CD14-positive monocyte (primary cell): ENCODE results near the gene LRRC4B. TPM values are rescaled to one million over a fixed set of nuclear protein-coding genes. Genes with fewer than 3 reads are reported as not detected.
A peak's percentile ranks its signal among the peaks of the same experiment; 100 is the strongest.
"Not testable (repeated sequence)": the region's sequence is repeated elsewhere in the genome, so short reads cannot be mapped to it uniquely, and the experiment has no call there.

ENCODE experiments used
- DNase-seq, 3 donors: peaks; one replicate each; pipeline ENCODE4 v3.0.0-alpha.2; 2011 to 2022
- H2AFZ ChIP-seq: 2 replicates; pipeline ENCODE4 v1.6.0; 2012; ENCODE audit warnings: mild to moderate bottlenecking, low read depth, low read length, inconsistent platforms; ENCODE audit not compliant: insufficient read depth, poor library complexity, severe bottlenecking
- H3K27ac ChIP-seq, 2 donors: 1 replicate in 1 of 2; 2 replicates in 1 of 2; pipeline ENCODE4 v1.5.1; 2012 to 2013; ENCODE audit warnings: low read length in 2 of 2, control low read depth in 1 of 2, inconsistent platforms in 1 of 2, low read depth in 1 of 2, mild to moderate bottlenecking in 1 of 2
- H3K27me3 ChIP-seq, 2 donors: one replicate each; pipeline versions ENCODE4 v1.6.0 to v1.6.1; 2011 to 2013; ENCODE audit warnings: low read length in 2 of 2; ENCODE audit not compliant: control insufficient read depth in 2 of 2, insufficient read depth in 2 of 2
- H3K36me3 ChIP-seq, 2 donors: replicated peaks in 1 of 2; 1 replicate in 1 of 2; 2 replicates in 1 of 2; pipeline versions ENCODE4 v1.5.1 to v1.6.1; 2012 to 2013; ENCODE audit warnings: low read length in 2 of 2, control low read depth in 1 of 2, inconsistent platforms in 1 of 2, mild to moderate bottlenecking in 1 of 2; ENCODE audit not compliant: insufficient read depth in 2 of 2, control insufficient read depth in 1 of 2
- H3K4me1 ChIP-seq, 2 donors: 1 replicate in 1 of 2; 2 replicates in 1 of 2; pipeline versions ENCODE4 v1.5.1 to v1.6.1; 2012 to 2013; ENCODE audit warnings: low read length in 2 of 2, control low read depth in 1 of 2, inconsistent platforms in 1 of 2, mild to moderate bottlenecking in 1 of 2, moderate library complexity in 1 of 2; ENCODE audit not compliant: insufficient read depth in 2 of 2, control insufficient read depth in 1 of 2
- H3K4me2 ChIP-seq: replicated peaks from 2 replicates; pipeline ENCODE3; 2012; ENCODE audit warnings: low read length, moderate library complexity, mild to moderate bottlenecking; ENCODE audit not compliant: poor library complexity, severe bottlenecking; ENCODE audit errors: extremely low read depth
- H3K4me3 ChIP-seq, 3 experiments: fragments of 200-600 bp in 1 of 3; sonication (generic) in 1 of 3; replicated peaks in 1 of 3; 1 replicate in 2 of 3; 2 replicates in 1 of 3; pipeline ENCODE4 v1.5.1; 2011 to 2013; ENCODE audit warnings: low read length in 3 of 3, mild to moderate bottlenecking in 3 of 3, control low read depth in 2 of 3, low read depth in 2 of 3, inconsistent platforms in 1 of 3, moderate library complexity in 1 of 3
- H3K79me2 ChIP-seq: 2 replicates; pipeline ENCODE4 v1.6.0; 2012; ENCODE audit warnings: mild to moderate bottlenecking, control low read depth, inconsistent platforms, low read length, moderate library complexity; ENCODE audit not compliant: insufficient read depth
- H3K9ac ChIP-seq: 2 replicates; pipeline ENCODE4 v1.6.0; 2017; ENCODE audit warnings: low read length, mild to moderate bottlenecking; ENCODE audit not compliant: insufficient read depth, poor library complexity, severe bottlenecking
- H3K9me3 ChIP-seq, 2 donors: replicated peaks in 1 of 2; 1 replicate in 1 of 2; 2 replicates in 1 of 2; pipeline versions ENCODE4 v1.5.1 to v1.6.1; 2012 to 2013; ENCODE audit warnings: low read length in 2 of 2, control low read depth in 1 of 2; ENCODE audit not compliant: control insufficient read depth in 1 of 2, insufficient read depth in 1 of 2
- H4K20me1 ChIP-seq: 2 replicates; pipeline ENCODE4 v1.6.0; 2012; ENCODE audit warnings: mild to moderate bottlenecking, low read length, control low read depth, moderate library complexity; ENCODE audit not compliant: insufficient read depth
- H3K27ac Mint-ChIP-seq, 7 donors: one replicate each; pipeline ENCODE4 v1.8.0; 2020; ENCODE audit warnings: mild to moderate bottlenecking in 7 of 7, mixed read lengths in 7 of 7, moderate library complexity in 6 of 7, inconsistent platforms in 2 of 7
- H3K27me3 Mint-ChIP-seq, 3 donors: one replicate each; pipeline ENCODE4 v1.8.0; 2021 to 2022; ENCODE audit warnings: low read depth in 3 of 3, mild to moderate bottlenecking in 3 of 3, mixed read lengths in 3 of 3, moderate library complexity in 3 of 3, inconsistent platforms in 1 of 3
- H3K36me3 Mint-ChIP-seq, 2 donors: one replicate each; pipeline ENCODE4 v1.8.0; 2020; ENCODE audit warnings: mixed read lengths in 2 of 2, inconsistent platforms in 1 of 2, mild to moderate bottlenecking in 1 of 2
- H3K4me1 Mint-ChIP-seq: one replicate; pipeline ENCODE4 v1.8.0; 2020; ENCODE audit warnings: mild to moderate bottlenecking, mixed read lengths
- H3K4me3 Mint-ChIP-seq, 2 donors: one replicate each; pipeline ENCODE4 v1.8.0; 2020; ENCODE audit warnings: mild to moderate bottlenecking in 2 of 2, mixed read lengths in 2 of 2, moderate library complexity in 1 of 2
- H3K9me3 Mint-ChIP-seq, 7 donors: one replicate each; pipeline ENCODE4 v1.8.0; 2020 to 2022; ENCODE audit warnings: mixed read lengths in 7 of 7, mild to moderate bottlenecking in 6 of 7, moderate library complexity in 6 of 7, inconsistent platforms in 2 of 7
- CTCF ChIP-seq: fragments of 200-600 bp; IDR thresholded peaks from one replicate; pipeline ENCODE4 v1.8.0; 2022; ENCODE audit warnings: antibody characterized with exemption, mild to moderate bottlenecking
- WGBS: methylation state at CpG from one replicate; pipeline ENCODE4 v1.1.5; 2013; ENCODE audit warnings: missing lambda C conversion rate; ENCODE audit not compliant: insufficient coverage; 5-methylcytosine and 5-hydroxymethylcytosine counted together
- intact Hi-C, 2 donors: fragments of 100-400 bp; cut with micrococcal nuclease; formaldehyde crosslinking; loops; one replicate each; pipeline versions ENCODE4 v1.15.0 to v1.15.1; 2023
- polyA plus RNA-seq, 3 donors: library from polyadenylated mRNA; depleted of rRNA in 1 of 3; unstranded in 2 of 3; stranded (reverse) in 1 of 3; fragments of 300-500 nt in 2 of 3; fragments of >200 nt in 1 of 3; fragmentation: Illumina TruSeq in 2 of 3; gene quantifications; 1 replicate in 2 of 3; 2 replicates in 1 of 3; pipeline ENCODE4 v1.2.3, GENCODE V29; 2012 to 2021

LRRC4B gene
- polyA plus RNA-seq, 3 donors = not detected

- Mint-ChIP-seq H3K9me3 (peaks cover 0 to 13% (median 0%) of the 10 kb centered on the region in 7 donors), H3K4me3 (peak overlapping the region; percentile 83 to 98), H3K27me3 (peaks cover 0 to 8% (median 6%) of the 10 kb centered on the region in 3 donors), H3K4me1 (peaks cover 14% of the 10 kb centered on the region), H3K36me3 (peaks cover 23 to 34% of the 10 kb centered on the region in 2 donors), H3K27ac (peak overlapping the region in 6 of 7 donors; percentile 40 to 90 (median 70))
- Histone ChIP-seq H4K20me1 (peaks cover 32% of the 10 kb centered on the region), H3K4me2 (no peak overlapping the region), H3K79me2 (peaks cover 29% of the 10 kb centered on the region), H3K9ac (no peak overlapping the region), H3K9me3 (no peaks in the 10 kb centered on the region), H3K4me3 (peak overlapping the region in 1 of 3 experiments; percentile 98), H3K27me3 (no peaks in the 10 kb centered on the region), H3K36me3 (peaks cover 20 to 31% of the 10 kb centered on the region in 2 donors), H2AFZ (no peak overlapping the region), H3K27ac (no peak overlapping the region), H3K4me1 (peaks cover 11 to 12% of the 10 kb centered on the region in 2 donors)
- intact Hi-C loops = loop anchor here (1.0 to 2.0 kb wide), 2 partner anchors 35 to 36 kb away; partner anchors contain the start of gene JOSD2 (in 2 of the 2)
- no peak for DNase-seq
- TF ChIP-seq CTCF = no peak
- WGBS = 81% methylated on average over 24 of the region's 29 CpGs
Observed at GRCh38 chr19:50475736-50476223, 92.5 kb downstream of the LRRC4B start.

DNA sequence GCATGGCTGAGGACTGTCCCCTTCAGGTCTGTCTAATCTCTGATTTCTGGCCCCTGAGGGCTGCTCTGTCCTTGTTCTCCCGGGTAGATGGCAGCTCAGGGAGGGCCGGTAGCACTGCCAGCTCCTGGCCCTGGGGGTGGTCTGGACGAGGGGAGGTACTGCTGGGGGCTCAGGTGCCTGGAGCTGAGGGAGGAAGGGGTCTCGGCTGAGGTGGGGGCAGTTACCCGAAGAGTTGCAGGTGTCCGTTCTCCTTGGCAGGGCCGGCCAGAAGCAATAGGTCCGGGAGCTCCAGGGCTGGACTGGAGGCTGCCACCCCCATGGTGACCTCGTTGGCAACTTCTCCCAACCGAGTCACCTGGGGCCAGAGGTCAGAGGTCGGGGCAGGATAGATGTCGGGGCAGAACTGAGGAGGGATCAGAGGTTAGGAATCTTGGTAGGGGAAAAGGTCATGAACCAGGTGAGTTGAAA lies 93.1 kb downstream of the LRRC4B start:
- 96% methylated on average over 11 of the region's 12 CpGs for WGBS
- Histone ChIP-seq H3K9ac (no peak overlapping the region), H3K4me3 (no peak overlapping the region), H3K4me2 (no peak overlapping the region), H4K20me1 (peaks cover 27% of the 10 kb centered on the region), H2AFZ (no peak overlapping the region), H3K36me3 (peaks cover 14 to 25% of the 10 kb centered on the region in 2 donors), H3K27me3 (no peaks in the 10 kb centered on the region), H3K79me2 (peaks cover 29% of the 10 kb centered on the region), H3K4me1 (peaks cover 11 to 12% of the 10 kb centered on the region in 2 donors), H3K27ac (no peak overlapping the region), H3K9me3 (no peaks in the 10 kb centered on the region)
- intact Hi-C loops = no loop called here
- H3K36me3 Mint-ChIP-seq = peaks cover 19 to 27% of the 10 kb centered on the region in 2 donors
- peaks cover 0 to 8% (median 6%) of the 10 kb centered on the region in 3 donors for H3K27me3 Mint-ChIP-seq
- H3K9me3 Mint-ChIP-seq = peaks cover 0 to 15% (median 0%) of the 10 kb centered on the region in 7 donors
- peak overlapping the region in 5 of 7 donors; percentile 17 to 88 (median 55) for H3K27ac Mint-ChIP-seq
- TF ChIP-seq CTCF = no peak
- no peak for DNase-seq
- H3K4me1 Mint-ChIP-seq = peaks cover 14% of the 10 kb centered on the region
- no peak overlapping the region for H3K4me3 Mint-ChIP-seq

- peak overlapping the region in 1 of 7 donors; percentile 52 for H3K27ac Mint-ChIP-seq
- H2AFZ ChIP-seq, H3K36me3 ChIP-seq, H3K4me2 ChIP-seq, H3K4me3 ChIP-seq, intact Hi-C loops, H3K27me3 ChIP-seq, H3K9ac ChIP-seq, H3K27ac ChIP-seq, DNase-seq, H3K9me3 ChIP-seq, H3K4me3 Mint-ChIP-seq: not testable (repeated sequence)
- H3K9me3 Mint-ChIP-seq = peaks cover 0 to 11% (median 0%) of the 10 kb centered on the region in 7 donors
- no CpG with 5 or more reads among the region's 3 CpGs for WGBS
- peaks cover 5 to 11% (median 7%) of the 10 kb centered on the region in 3 donors for H3K27me3 Mint-ChIP-seq
- peaks cover 14% of the 10 kb centered on the region for H3K4me1 Mint-ChIP-seq
- peaks cover 11 to 12% of the 10 kb centered on the region in 2 donors for H3K4me1 ChIP-seq
- H3K36me3 Mint-ChIP-seq = peaks cover 9 to 11% of the 10 kb centered on the region in 2 donors
- peaks cover 11% of the 10 kb centered on the region for H4K20me1 ChIP-seq
- H3K79me2 ChIP-seq = peaks cover 20% of the 10 kb centered on the region
Observed at GRCh38 chr19:50473336-50473735, 94.9 kb downstream of the LRRC4B start.
